GM23338 (cell line): ENCODE data around the gene ZBTB7C. TPM values are rescaled to one million over a fixed set of nuclear protein-coding genes. Genes with fewer than 3 reads are reported as not detected.

ENCODE experiments used
- ATAC-seq: fragments of 200-7000 bp; cut with Tn5 transposase; 3 replicates; pipeline ENCODE4 v1.9.1; 2020
- DNase-seq: peaks from one replicate; pipeline ENCODE4 v3.0.0-alpha.2; 2015; ENCODE audit warnings: low spot score
- H2AFZ ChIP-seq: fragments of 200-600 bp; sonication (generic); 2 replicates; pipeline ENCODE4 v1.8.0; 2016; ENCODE audit warnings: antibody characterized with exemption, mild to moderate bottlenecking, moderate library complexity
- H3F3A ChIP-seq: fragments of 200-600 bp; sonication (generic); replicated peaks from 2 replicates; pipeline ENCODE4 v1.8.0; 2017; ENCODE audit warnings: antibody characterized with exemption, mixed run types, low read depth
- H3K27ac ChIP-seq: fragments of 200-600 bp; sonication (generic); 2 replicates; pipeline ENCODE4 v1.6.1; 2016; ENCODE audit warnings: low read depth
- H3K27me3 ChIP-seq: fragments of 200-600 bp; sonication (generic); 2 replicates; pipeline ENCODE4 v1.8.0; 2016; ENCODE audit warnings: mild to moderate bottlenecking, mixed run types, moderate library complexity; ENCODE audit not compliant: insufficient read depth
- H3K36me3 ChIP-seq: fragments of 200-600 bp; sonication (generic); 2 replicates; pipeline ENCODE4 v1.8.0; 2016; ENCODE audit warnings: mild to moderate bottlenecking; ENCODE audit not compliant: insufficient read depth
- H3K4me1 ChIP-seq: fragments of 200-600 bp; sonication (generic); 2 replicates; pipeline ENCODE4 v1.8.0; 2016; ENCODE audit warnings: mild to moderate bottlenecking, moderate library complexity; ENCODE audit not compliant: insufficient read depth
- H3K4me2 ChIP-seq: fragments of 200-600 bp; sonication (generic); 2 replicates; pipeline ENCODE4 v1.7.1; 2017; ENCODE audit warnings: mixed run types
- H3K4me3 ChIP-seq: fragments of 200-600 bp; sonication (generic); 2 replicates; pipeline ENCODE4 v1.6.1; 2016; ENCODE audit warnings: mixed run types
- H3K79me2 ChIP-seq: fragments of 200-600 bp; sonication (generic); replicated peaks from 2 replicates; pipeline ENCODE4 v1.8.0; 2017; ENCODE audit warnings: mild to moderate bottlenecking; ENCODE audit not compliant: insufficient read depth
- H3K9me2 ChIP-seq: fragments of 200-600 bp; sonication (generic); 2 replicates; pipeline ENCODE4 v1.8.0; 2017; ENCODE audit not compliant: insufficient read depth
- H4K20me1 ChIP-seq: fragments of 200-600 bp; sonication (generic); replicated peaks from 2 replicates; pipeline ENCODE4 v1.8.0; 2017; ENCODE audit warnings: mild to moderate bottlenecking; ENCODE audit not compliant: insufficient read depth
- H3K27ac Mint-ChIP-seq: 2 replicates; pipeline ENCODE4 v1.8.0; 2020; ENCODE audit warnings: inconsistent platforms, mild to moderate bottlenecking, moderate library complexity, mixed read lengths
- H3K27me3 Mint-ChIP-seq: 3 replicates; pipeline ENCODE4 v1.8.0; 2022; ENCODE audit warnings: low read depth, mild to moderate bottlenecking, moderate library complexity, mixed read lengths, inconsistent platforms; ENCODE audit not compliant: insufficient read depth, poor library complexity
- H3K36me3 Mint-ChIP-seq: 3 replicates; pipeline ENCODE4 v1.8.0; 2021; ENCODE audit warnings: low read depth, mild to moderate bottlenecking, inconsistent platforms, moderate library complexity, mixed read lengths
- H3K4me1 Mint-ChIP-seq: 3 replicates; pipeline ENCODE4 v1.8.0; 2020; ENCODE audit warnings: mild to moderate bottlenecking, inconsistent platforms, mixed read lengths
- H3K4me3 Mint-ChIP-seq: 3 replicates; pipeline ENCODE4 v1.8.0; 2021; ENCODE audit warnings: moderate library complexity, mild to moderate bottlenecking, inconsistent platforms, mixed read lengths
- H3K9me3 Mint-ChIP-seq: 3 replicates; pipeline ENCODE4 v1.8.0; 2020; ENCODE audit warnings: moderate library complexity, mild to moderate bottlenecking, inconsistent platforms, mixed read lengths
- CREB1 ChIP-seq: fragments of 250-450 bp; sonication (Bioruptor Pico); IDR thresholded peaks from 2 replicates; pipeline ENCODE4 v1.5.0; 2020; ENCODE audit warnings: low read depth, mild to moderate bottlenecking, moderate library complexity
- ETS1 ChIP-seq: IDR thresholded peaks from 2 replicates; pipeline ENCODE4 v1.6.1; 2016; ENCODE audit warnings: antibody characterized with exemption
- EZH2phosphoT487 ChIP-seq: fragments of 200-600 bp; sonication (generic); IDR thresholded peaks from one replicate; pipeline ENCODE4 v1.8.1; 2018; ENCODE audit warnings: antibody characterized with exemption; ENCODE audit not compliant: unreplicated experiment
- NANOG ChIP-seq: IDR thresholded peaks from 2 replicates; pipeline ENCODE4 v1.6.1; 2016; ENCODE audit warnings: antibody characterized with exemption, borderline replicate concordance
- POLR2AphosphoS5 ChIP-seq: IDR thresholded peaks from 2 replicates; pipeline ENCODE4 v1.6.1; 2016; ENCODE audit warnings: antibody characterized with exemption, low read depth
- ZNF114 ChIP-seq: fragments of 250-450 bp; sonication (Bioruptor Pico); IDR thresholded peaks from 2 replicates; pipeline ENCODE4 v1.5.0; 2020; ENCODE audit warnings: mild to moderate bottlenecking, moderate library complexity
- ZNF331 ChIP-seq: fragments of 250-450 bp; sonication (Bioruptor Pico); IDR thresholded peaks from 2 replicates; pipeline ENCODE4 v1.5.0; 2020; ENCODE audit warnings: low read depth, mild to moderate bottlenecking, moderate library complexity
- ZNF462 ChIP-seq: fragments of 250-450 bp; sonication (Bioruptor Pico); IDR thresholded peaks from 2 replicates; pipeline ENCODE4 v1.5.0; 2020; ENCODE audit warnings: mild to moderate bottlenecking, moderate library complexity
- polyA plus RNA-seq: library from polyadenylated mRNA; unstranded; fragments of >200 nt; fragmentation: Nextera tagmentation; extraction: Ambion mirVana; gene quantifications from 2 replicates; pipeline ENCODE4 v1.2.1, GENCODE V29; 2016
- total RNA-seq: library from RNA; depleted of rRNA; stranded (reverse); fragments of >200 nt; shearing (Covaris generic); gene quantifications from 2 replicates; pipeline ENCODE4 v1.2.3, GENCODE V29; 2014

ZBTB7C gene
- total and polyA plus RNA-seq, 2 experiments from 2014 or later: 0.03 to 0.14 TPM

GRCh38 chr18:48228841-48229240 lies 180.3 kb downstream of the ZBTB7C start:
- H4K20me1 ChIP-seq: no peaks in the 10 kb centered on the region; the same call in 1 of the 2 replicates
- H3F3A ChIP-seq: 0 out of 2 replicates have a peak, but pooled peaks cover 3% of the 10 kb centered on the region
- Mint-ChIP-seq H3K4me1 (peaks cover 13% of the 10 kb centered on the region), H3K27ac (no peak overlapping the region), H3K36me3 (no peaks in the 10 kb centered on the region), H3K9me3 (no peaks in the 10 kb centered on the region), H3K27me3 (no peaks in the 10 kb centered on the region), H3K4me3 (no peak overlapping the region)
- no peak overlapping the region for H3K27ac ChIP-seq
- H3K4me1 ChIP-seq: peaks cover 3% of the 10 kb centered on the region; the same call in 1 of the 2 replicates
- TF ChIP-seq NANOG: no peak
- no peak for TF ChIP-seq CREB1 (CRISPR knock-in tag)
- no peak for TF ChIP-seq EZH2phosphoT487
- TF ChIP-seq POLR2AphosphoS5: no peak
- TF ChIP-seq ZNF114 (CRISPR knock-in tag): no peak
- TF ChIP-seq ETS1: no peak
- TF ChIP-seq ZNF462 (CRISPR knock-in tag): no peak
- TF ChIP-seq ZNF331: no peak
- no peaks in the 10 kb centered on the region for H3K9me2 ChIP-seq
- ATAC-seq: no peak
- no peak overlapping the region for H3K4me3 ChIP-seq
- DNase-seq: no peak
- H3K36me3 ChIP-seq: no peaks in the 10 kb centered on the region
- H3K79me2 ChIP-seq: no peaks in the 10 kb centered on the region
- H3K4me2 ChIP-seq: no peak overlapping the region
- H2AFZ ChIP-seq: no peak overlapping the region
- no peaks in the 10 kb centered on the region for H3K27me3 ChIP-seq
